ENCODE data around the gene SLC13A4. TPM values are rescaled to one million over a fixed set of nuclear protein-coding genes. Genes with fewer than 3 reads are reported as not detected.

The SLC13A4 gene
- total and polyA plus RNA-seq, 2 donors from 2014 or later, result not detected

DNA sequence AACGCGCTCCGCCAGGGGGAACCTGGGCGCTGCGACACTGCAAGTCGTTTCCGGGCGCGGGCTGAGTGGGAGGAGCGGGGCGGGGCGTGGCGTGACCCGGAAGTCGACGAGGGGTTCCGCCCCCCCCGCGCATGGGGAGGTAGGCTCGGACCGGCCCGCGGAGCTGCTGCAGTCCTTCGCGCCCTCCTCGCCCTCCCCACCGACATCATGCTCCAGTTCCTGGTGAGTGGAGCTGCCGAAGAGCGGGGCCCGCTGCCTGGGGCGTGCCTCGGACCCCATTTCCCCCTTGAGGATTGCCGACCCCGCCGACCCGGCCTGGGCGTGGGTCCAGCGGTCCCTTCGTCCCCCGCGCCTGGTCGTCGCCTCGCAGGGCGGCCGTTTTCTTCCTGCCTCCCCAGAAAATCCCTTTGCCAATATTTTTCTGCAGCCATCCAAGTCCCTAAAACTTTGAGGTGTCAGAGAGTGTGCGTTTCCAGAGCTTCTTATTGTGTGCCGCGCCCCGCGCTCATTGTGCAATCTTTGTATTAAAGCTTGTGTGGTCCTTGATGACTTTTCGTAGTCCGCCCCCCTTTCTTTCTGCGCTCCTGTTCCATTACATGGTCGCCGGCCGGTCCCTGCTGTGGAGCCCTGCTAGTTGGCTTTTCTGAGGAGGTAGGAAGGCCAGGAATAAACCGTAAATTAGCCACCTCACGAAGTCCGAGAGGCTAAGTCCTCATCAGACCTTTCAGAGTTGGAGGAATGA is 65.4 kb downstream of the SLC13A4 start, which contains the start of gene STMP1:
STMP1 (plus strand) TSS at position 142 of the 742 bp plus-strand sequence.
- Histone ChIP-seq H3K4me3 (ENCODE audit: low read length in 3 of 3) (peak within 1 kb of the TSS; percentile 69 to 90 (median 82)), H3K4me1 (ENCODE audit: control insufficient read depth in 2 of 3, insufficient read depth in 2 of 3, low read depth in 1 of 3, low read length in 3 of 3) (peaks cover 0 to 10% (median 7%) of the 10 kb centered on the region in 3 donors), H3K36me3 (ENCODE audit: control insufficient read depth in 2 of 3, insufficient read depth in 3 of 3, low read length in 3 of 3) (no peaks in the 10 kb centered on the region), H3K27ac (ENCODE audit: low read depth in 2 of 2, low read length in 2 of 2) (peak within 1 kb of the TSS; percentile 86 to 91), H3K9me3 (ENCODE audit: control insufficient read depth in 2 of 3, insufficient read depth in 1 of 3, low read length in 3 of 3) (no peaks in the 10 kb centered on the region), H3K27me3 (ENCODE audit: control insufficient read depth, insufficient read depth, low read length) (no peaks in the 10 kb centered on the region), H3K9ac (ENCODE audit: low read length in 3 of 3) (peak within 1 kb of the TSS; percentile 56 to 85 (median 80))
- FAIRE-seq, result no peak
- TF ChIP-seq, protein P1, sequence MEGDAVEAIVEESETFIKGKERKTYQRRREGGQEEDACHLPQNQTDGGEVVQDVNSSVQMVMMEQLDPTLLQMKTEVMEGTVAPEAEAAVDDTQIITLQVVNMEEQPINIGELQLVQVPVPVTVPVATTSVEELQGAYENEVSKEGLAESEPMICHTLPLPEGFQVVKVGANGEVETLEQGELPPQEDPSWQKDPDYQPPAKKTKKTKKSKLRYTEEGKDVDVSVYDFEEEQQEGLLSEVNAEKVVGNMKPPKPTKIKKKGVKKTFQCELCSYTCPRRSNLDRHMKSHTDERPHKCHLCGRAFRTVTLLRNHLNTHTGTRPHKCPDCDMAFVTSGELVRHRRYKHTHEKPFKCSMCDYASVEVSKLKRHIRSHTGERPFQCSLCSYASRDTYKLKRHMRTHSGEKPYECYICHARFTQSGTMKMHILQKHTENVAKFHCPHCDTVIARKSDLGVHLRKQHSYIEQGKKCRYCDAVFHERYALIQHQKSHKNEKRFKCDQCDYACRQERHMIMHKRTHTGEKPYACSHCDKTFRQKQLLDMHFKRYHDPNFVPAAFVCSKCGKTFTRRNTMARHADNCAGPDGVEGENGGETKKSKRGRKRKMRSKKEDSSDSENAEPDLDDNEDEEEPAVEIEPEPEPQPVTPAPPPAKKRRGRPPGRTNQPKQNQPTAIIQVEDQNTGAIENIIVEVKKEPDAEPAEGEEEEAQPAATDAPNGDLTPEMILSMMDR (IDR thresholded peaks at IDR 0.05; ENCODE audit: borderline replicate concordance, extremely low read depth, insufficient read depth), result peak; percentile 82
- intact Hi-C loops (cut with DNase I), result no loop called here
- DNase-seq, result peak; percentile 96 to 99 (median 97)

DNA sequence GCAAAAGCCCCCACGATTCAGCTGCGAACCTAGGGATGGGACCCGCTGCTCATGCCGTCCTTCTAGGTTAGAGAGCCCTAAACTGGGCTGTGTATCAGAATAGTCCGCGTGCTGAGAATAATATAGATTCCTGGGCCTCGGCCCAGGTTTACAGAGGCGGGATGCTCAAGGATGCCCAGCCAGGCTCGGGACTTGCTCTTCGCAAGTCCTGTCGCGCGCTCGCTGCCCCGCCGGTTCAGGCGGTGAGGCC is 65.9 kb downstream of the SLC13A4 start:
- H3K9ac ChIP-seq (ENCODE audit: low read length in 3 of 3), result peak overlapping the region; percentile 16 to 80 (median 56)
- no peak for FAIRE-seq
- peak overlapping the region; percentile 86 to 91 for H3K27ac ChIP-seq (ENCODE audit: low read depth in 2 of 2, low read length in 2 of 2)
- peak overlapping the region; percentile 53 to 82 (median 62) for H3K4me3 ChIP-seq (ENCODE audit: low read length in 3 of 3)
- TF ChIP-seq, protein P1 (IDR thresholded peaks at IDR 0.05; ENCODE audit: borderline replicate concordance, extremely low read depth, insufficient read depth), result no peak
- DNase-seq, result no peak
- H3K27me3 ChIP-seq (ENCODE audit: control insufficient read depth, insufficient read depth, low read length), result no peaks in the 10 kb centered on the region
- intact Hi-C loops (cut with DNase I), result no loop called here
- H3K4me1 ChIP-seq (ENCODE audit: control insufficient read depth in 2 of 3, insufficient read depth in 2 of 3, low read depth in 1 of 3, low read length in 3 of 3), result peaks cover 0 to 10% (median 7%) of the 10 kb centered on the region in 3 donors
- no peaks in the 10 kb centered on the region for H3K36me3 ChIP-seq (ENCODE audit: control insufficient read depth in 2 of 3, insufficient read depth in 3 of 3, low read length in 3 of 3)
- H3K9me3 ChIP-seq (ENCODE audit: control insufficient read depth in 2 of 3, insufficient read depth in 1 of 3, low read length in 3 of 3), result no peaks in the 10 kb centered on the region

DNA sequence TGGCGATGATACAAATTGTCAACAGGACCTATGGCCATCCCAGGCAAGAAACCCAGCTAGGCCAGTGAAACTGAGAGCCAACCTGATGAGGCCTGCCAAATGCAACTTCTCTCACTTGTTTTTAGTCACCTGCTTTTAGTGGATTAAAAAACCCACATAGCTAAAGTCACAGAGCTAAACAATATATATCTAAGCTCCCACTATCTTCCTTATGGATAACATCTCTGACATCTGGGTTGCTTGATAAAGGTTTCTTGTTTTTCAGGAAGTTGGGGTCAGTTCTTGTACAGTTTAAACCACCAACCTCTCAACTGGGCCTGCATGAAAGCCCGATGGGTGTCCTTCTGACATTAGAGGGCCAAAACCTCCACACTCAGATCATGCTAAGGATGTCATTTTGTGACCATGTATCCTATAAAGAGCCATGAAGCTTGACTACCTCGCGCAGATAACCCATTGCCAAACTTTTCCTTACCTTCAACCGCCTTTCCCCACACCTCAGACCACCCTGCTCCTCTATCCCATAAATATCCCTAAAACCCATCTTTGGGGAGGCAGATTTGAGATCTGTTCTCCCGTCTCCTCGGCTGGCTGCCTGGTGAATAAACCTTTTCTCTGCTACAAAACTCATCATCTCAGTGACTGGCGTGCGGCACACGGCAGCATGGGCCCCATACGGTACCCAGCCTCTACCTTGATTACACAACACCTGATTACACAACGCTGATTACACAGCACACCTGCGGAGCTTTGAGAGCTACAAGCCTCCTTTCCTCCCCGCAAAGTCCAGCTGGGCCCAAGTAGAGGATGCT is 66.5 kb downstream of the SLC13A4 start:
- no peak for DNase-seq
- FAIRE-seq, result no peak
- H3K4me1 ChIP-seq (ENCODE audit: control insufficient read depth in 2 of 3, insufficient read depth in 2 of 3, low read depth in 1 of 3, low read length in 3 of 3), result peaks cover 0 to 10% (median 7%) of the 10 kb centered on the region in 3 donors
- H3K9ac ChIP-seq (ENCODE audit: low read length in 3 of 3), result peak overlapping the region; percentile 16 to 80 (median 56)
- no peaks in the 10 kb centered on the region for H3K27me3 ChIP-seq (ENCODE audit: control insufficient read depth, insufficient read depth, low read length)
- no peaks in the 10 kb centered on the region for H3K9me3 ChIP-seq (ENCODE audit: control insufficient read depth in 2 of 3, insufficient read depth in 1 of 3, low read length in 3 of 3)
- H3K27ac ChIP-seq (ENCODE audit: low read depth in 2 of 2, low read length in 2 of 2), result peak overlapping the region; percentile 86 to 91
- intact Hi-C loops (cut with DNase I), result no loop called here
- peak overlapping the region; percentile 53 to 82 (median 62) for H3K4me3 ChIP-seq (ENCODE audit: low read length in 3 of 3)
- TF ChIP-seq, protein P1 (IDR thresholded peaks at IDR 0.05; ENCODE audit: borderline replicate concordance, extremely low read depth, insufficient read depth), result no peak
- no peaks in the 10 kb centered on the region for H3K36me3 ChIP-seq (ENCODE audit: control insufficient read depth in 2 of 3, insufficient read depth in 3 of 3, low read length in 3 of 3)
